PFSK-1 (cell line): Measurements from ENCODE around the gene BSND.

Experiments used
- FOXP2 ChIP-seq: optimal IDR thresholded peaks from 2 replicates; pipeline ENCODE3; 2011; ENCODE audit warnings: borderline replicate concordance, control low read depth, inconsistent platforms; ENCODE audit not compliant: insufficient read depth; ENCODE audit errors: extremely low read length, extremely low read depth
- POLR2AphosphoS5 ChIP-seq: IDR thresholded peaks from 2 replicates; pipeline ENCODE4 v1.6.1; 2012; ENCODE audit warnings: low read depth, mild to moderate bottlenecking, control low read depth, low read length, moderate library complexity
- SIN3A ChIP-seq: IDR thresholded peaks from 2 replicates; pipeline ENCODE4 v1.6.1; 2012; ENCODE audit warnings: mild to moderate bottlenecking, low read length, moderate library complexity, borderline replicate concordance; ENCODE audit not compliant: insufficient read depth
- TAF1 ChIP-seq: IDR thresholded peaks from 2 replicates; pipeline ENCODE4 v1.6.1; 2012; ENCODE audit warnings: low read length, control low read depth, borderline replicate concordance; ENCODE audit not compliant: insufficient read depth
- TF ChIP-seq, protein P1 (sequence below), 2 experiments: IDR thresholded peaks; 2 replicates each; pipeline versions ENCODE4 v1.6.1 to v1.8.0; 2011 to 2012; ENCODE audit warnings: low read depth in 2 of 2, low read length in 2 of 2, control low read depth in 1 of 2, inconsistent platforms in 1 of 2, mild to moderate bottlenecking in 1 of 2, moderate library complexity in 1 of 2; ENCODE audit not compliant: insufficient read depth in 1 of 2

The BSND gene

DNA sequence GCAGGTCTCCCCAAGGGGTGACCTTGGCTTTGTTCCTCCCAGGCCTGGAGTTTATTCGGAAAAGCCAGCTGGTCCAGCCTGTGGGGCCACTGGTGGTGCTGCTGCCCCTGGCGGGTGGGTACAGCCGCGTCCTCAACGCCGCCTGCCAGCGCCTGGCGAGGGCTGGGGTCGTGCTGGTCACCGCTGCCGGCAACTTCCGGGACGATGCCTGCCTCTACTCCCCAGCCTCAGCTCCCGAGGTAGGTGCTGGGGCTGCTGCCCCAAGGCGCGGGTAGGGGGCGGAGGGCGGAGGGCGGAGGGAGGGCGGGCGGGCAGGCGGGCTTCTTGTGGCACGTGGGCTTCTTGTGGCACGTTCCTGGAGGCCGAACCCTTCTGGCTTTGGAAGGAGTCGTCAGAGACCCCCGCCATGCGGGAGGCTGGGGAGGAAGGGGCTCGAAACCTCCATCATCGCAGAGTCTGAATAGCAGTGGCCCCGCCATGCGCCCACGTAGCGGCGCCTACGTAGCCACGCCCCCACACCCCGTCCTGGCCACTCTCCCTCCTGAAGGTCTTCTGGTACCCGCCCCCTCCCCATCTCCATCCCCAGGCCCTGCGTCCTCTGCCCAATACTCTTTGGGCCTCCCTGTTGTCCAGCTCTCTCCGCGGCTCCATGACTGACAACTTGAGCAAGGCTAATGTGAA is 57.4 kb downstream of the BSND start:
- TF ChIP-seq POLR2AphosphoS5: no peak
- TF ChIP-seq SIN3A: no peak
- no peak for TF ChIP-seq TAF1
- TF ChIP-seq FOXP2: no peak
- TF ChIP-seq, protein P1, sequence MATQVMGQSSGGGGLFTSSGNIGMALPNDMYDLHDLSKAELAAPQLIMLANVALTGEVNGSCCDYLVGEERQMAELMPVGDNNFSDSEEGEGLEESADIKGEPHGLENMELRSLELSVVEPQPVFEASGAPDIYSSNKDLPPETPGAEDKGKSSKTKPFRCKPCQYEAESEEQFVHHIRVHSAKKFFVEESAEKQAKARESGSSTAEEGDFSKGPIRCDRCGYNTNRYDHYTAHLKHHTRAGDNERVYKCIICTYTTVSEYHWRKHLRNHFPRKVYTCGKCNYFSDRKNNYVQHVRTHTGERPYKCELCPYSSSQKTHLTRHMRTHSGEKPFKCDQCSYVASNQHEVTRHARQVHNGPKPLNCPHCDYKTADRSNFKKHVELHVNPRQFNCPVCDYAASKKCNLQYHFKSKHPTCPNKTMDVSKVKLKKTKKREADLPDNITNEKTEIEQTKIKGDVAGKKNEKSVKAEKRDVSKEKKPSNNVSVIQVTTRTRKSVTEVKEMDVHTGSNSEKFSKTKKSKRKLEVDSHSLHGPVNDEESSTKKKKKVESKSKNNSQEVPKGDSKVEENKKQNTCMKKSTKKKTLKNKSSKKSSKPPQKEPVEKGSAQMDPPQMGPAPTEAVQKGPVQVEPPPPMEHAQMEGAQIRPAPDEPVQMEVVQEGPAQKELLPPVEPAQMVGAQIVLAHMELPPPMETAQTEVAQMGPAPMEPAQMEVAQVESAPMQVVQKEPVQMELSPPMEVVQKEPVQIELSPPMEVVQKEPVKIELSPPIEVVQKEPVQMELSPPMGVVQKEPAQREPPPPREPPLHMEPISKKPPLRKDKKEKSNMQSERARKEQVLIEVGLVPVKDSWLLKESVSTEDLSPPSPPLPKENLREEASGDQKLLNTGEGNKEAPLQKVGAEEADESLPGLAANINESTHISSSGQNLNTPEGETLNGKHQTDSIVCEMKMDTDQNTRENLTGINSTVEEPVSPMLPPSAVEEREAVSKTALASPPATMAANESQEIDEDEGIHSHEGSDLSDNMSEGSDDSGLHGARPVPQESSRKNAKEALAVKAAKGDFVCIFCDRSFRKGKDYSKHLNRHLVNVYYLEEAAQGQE (IDR thresholded peaks at IDR 0.05; ENCODE audit: insufficient read depth in 1 of 2, low read depth in 2 of 2, low read length in 2 of 2): no peak

DNA sequence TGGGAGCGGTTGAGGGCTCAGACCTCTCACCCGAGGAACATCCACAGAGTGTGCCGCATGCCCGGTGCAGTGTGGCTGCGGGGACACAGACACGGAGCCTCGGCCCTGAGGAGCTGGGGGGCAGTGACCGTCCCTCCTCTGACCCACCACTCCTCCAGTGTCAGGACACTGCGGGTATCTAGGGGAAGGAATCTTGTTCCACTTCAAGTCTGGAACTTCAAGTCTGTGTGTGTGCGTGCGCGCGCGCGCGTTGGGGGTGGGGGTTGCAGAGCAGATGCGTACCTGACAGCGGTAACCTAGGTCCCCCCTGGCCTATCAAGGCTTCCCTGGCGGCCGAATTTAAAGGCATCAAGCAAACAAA is 57.9 kb downstream of the BSND start:
- TF ChIP-seq TAF1: no peak

DNA sequence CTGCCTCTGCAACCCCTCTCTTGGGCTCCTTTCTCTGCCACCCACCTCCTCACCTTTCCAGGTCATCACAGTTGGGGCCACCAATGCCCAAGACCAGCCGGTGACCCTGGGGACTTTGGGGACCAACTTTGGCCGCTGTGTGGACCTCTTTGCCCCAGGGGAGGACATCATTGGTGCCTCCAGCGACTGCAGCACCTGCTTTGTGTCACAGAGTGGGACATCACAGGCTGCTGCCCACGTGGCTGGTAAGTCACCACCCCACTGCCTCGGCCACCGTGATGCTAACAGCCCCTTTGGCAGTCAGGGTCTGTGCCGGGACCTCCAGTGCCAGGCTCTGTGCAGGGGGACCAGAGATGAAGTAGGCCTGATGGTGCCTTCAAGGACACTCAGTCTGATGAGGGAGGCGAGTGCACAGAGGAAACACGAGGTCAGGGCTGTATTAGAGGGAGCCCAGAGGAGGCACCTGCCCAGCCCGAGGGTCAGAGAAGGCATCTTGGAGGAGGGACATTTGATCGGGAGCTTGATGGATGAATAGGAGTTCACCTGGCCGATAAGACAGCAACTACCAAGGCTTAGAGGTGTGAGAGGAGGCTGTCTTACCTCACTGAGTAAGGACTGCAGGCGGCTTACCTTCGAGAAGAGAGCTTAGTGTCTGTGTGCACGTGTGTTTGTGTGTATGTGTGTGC is 58.7 kb downstream of the BSND start:
- TF ChIP-seq SIN3A (no peak), FOXP2 (no peak), TAF1 (no peak), POLR2AphosphoS5 (no peak)
- TF ChIP-seq, protein P1 (IDR thresholded peaks at IDR 0.05; ENCODE audit: insufficient read depth in 1 of 2, low read depth in 2 of 2, low read length in 2 of 2): no peak

DNA sequence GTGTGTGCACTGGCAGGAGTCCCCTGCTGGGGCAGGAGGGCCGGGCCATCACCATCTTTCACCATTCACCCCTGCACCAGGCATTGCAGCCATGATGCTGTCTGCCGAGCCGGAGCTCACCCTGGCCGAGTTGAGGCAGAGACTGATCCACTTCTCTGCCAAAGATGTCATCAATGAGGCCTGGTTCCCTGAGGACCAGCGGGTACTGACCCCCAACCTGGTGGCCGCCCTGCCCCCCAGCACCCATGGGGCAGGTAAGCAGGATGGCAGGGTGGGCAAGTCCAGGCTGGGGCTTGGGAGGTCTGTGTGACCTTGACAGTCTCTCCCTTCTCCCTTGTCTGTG is 59.2 kb downstream of the BSND start:
- no peak for TF ChIP-seq POLR2AphosphoS5
- TF ChIP-seq, protein P1 (IDR thresholded peaks at IDR 0.05; ENCODE audit: insufficient read depth in 1 of 2, low read depth in 2 of 2, low read length in 2 of 2): no peak

DNA sequence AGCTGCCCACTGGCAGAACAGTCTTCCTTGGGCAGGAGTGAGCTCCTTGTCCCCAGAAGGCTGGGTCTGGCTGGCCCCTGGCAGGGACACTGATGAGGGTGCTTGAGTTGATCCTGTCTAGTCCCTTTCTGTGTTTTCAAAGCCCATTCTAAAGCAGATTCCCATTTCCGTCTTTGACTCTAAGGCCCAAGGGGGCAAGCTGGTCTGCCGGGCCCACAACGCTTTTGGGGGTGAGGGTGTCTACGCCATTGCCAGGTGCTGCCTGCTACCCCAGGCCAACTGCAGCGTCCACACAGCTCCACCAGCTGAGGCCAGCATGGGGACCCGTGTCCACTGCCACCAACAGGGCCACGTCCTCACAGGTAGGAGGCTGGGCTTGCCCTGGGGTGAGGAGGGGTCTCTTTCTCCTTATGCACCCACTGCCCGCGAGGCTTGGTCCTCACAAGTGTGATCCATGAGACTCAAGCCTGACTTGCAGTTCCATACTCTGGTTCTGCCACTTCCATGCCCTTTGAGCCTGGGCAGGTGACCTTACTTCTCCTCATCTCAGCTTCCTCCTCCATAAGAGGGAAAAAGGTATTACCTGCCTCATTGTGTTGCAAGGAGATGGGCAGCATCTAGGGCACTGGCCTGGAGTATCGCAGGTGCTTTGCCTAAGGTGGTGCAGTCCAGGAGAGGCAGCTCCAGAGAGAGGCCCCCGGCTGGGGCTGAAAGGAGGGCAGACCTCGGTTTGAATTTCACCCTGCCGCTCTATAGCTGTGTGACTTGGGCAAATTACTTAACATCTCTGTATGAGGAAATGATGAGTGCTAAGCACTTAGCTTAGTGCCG is 60.8 kb downstream of the BSND start:
- TF ChIP-seq TAF1 (no peak), POLR2AphosphoS5 (no peak), FOXP2 (no peak), SIN3A (no peak)
- TF ChIP-seq, protein P1 (IDR thresholded peaks at IDR 0.05; ENCODE audit: insufficient read depth in 1 of 2, low read depth in 2 of 2, low read length in 2 of 2): no peak
